ENCODE data around the gene TP63. TPM values are rescaled to one million over a fixed set of nuclear protein-coding genes. Genes with fewer than 3 reads are reported as not detected.

The TP63 gene
- polyA plus RNA-seq, 1 experiment: not detected

DNA sequence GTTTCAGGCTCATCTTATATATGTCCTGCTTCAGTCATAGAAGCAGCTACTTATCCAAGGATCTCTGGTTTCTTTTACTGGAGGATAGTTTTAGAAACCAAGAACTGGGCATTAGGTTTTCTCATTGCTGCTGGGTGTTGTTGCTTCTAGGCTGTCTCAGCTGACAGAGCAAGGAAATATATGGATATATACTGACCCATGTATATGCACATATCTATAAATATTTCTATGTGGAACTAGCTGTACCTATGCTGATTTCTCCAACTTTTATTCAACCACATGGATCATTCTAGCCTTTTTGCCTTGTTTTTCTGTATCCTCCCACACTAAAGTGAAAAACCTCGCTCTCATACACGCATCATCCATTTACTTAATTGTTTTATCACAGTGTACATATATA is 64.2 kb downstream of the TP63 start:
- Histone ChIP-seq H3K27ac (ENCODE audit: low read depth, low read length) (no peak overlapping the region), H3K4me3 (ENCODE audit: low read depth, low read length) (no peak overlapping the region), H3K9me3 (ENCODE audit: control insufficient read depth, insufficient read depth, low read length) (no peaks in the 10 kb centered on the region), H3K27me3 (ENCODE audit: control insufficient read depth, insufficient read depth, low read length) (no peaks in the 10 kb centered on the region)
- POLR2A ChIA-PET: no interaction called here
- TF ChIP-seq, protein P1, sequence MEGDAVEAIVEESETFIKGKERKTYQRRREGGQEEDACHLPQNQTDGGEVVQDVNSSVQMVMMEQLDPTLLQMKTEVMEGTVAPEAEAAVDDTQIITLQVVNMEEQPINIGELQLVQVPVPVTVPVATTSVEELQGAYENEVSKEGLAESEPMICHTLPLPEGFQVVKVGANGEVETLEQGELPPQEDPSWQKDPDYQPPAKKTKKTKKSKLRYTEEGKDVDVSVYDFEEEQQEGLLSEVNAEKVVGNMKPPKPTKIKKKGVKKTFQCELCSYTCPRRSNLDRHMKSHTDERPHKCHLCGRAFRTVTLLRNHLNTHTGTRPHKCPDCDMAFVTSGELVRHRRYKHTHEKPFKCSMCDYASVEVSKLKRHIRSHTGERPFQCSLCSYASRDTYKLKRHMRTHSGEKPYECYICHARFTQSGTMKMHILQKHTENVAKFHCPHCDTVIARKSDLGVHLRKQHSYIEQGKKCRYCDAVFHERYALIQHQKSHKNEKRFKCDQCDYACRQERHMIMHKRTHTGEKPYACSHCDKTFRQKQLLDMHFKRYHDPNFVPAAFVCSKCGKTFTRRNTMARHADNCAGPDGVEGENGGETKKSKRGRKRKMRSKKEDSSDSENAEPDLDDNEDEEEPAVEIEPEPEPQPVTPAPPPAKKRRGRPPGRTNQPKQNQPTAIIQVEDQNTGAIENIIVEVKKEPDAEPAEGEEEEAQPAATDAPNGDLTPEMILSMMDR (IDR thresholded peaks at IDR 0.05; ENCODE audit: low read depth, low read length): no peak
- CTCF ChIA-PET: no interaction called here
- no peak for DNase-seq (ENCODE audit: low read depth, low spot score)

DNA sequence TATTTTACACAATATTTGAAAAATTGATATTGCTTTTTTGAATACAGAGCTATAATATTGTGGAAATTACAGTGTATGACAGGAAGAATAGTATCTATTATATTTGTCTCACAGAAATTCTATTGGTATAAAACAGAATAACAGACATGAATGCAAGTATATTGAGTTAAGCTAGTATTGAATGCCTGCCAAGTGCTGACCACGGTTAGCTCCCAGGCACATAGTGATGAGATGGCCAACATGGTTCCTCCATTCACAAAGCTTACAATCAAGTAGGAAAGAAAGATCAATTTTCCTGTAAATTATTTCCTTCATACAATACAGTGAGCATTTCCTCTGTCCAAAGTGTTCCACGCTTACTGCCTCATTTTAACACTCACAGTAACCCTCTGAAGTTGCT is 67.6 kb downstream of the TP63 start:
- CTCF ChIA-PET: interaction anchor here (0.5 kb wide), 1 partner anchor 9 kb away, joined by 3 read pairs; no protein-coding TSS in a partner anchor
- H3K9me3 ChIP-seq (ENCODE audit: control insufficient read depth, insufficient read depth, low read length): no peaks in the 10 kb centered on the region
- H3K27me3 ChIP-seq (ENCODE audit: control insufficient read depth, insufficient read depth, low read length): no peaks in the 10 kb centered on the region
- POLR2A ChIA-PET: no interaction called here
- TF ChIP-seq, protein P1 (IDR thresholded peaks at IDR 0.05; ENCODE audit: low read depth, low read length): no peak
- no peak overlapping the region for H3K4me3 ChIP-seq (ENCODE audit: low read depth, low read length)
- H3K27ac ChIP-seq (ENCODE audit: low read depth, low read length): no peak overlapping the region
- DNase-seq (ENCODE audit: low read depth, low spot score): no peak

DNA sequence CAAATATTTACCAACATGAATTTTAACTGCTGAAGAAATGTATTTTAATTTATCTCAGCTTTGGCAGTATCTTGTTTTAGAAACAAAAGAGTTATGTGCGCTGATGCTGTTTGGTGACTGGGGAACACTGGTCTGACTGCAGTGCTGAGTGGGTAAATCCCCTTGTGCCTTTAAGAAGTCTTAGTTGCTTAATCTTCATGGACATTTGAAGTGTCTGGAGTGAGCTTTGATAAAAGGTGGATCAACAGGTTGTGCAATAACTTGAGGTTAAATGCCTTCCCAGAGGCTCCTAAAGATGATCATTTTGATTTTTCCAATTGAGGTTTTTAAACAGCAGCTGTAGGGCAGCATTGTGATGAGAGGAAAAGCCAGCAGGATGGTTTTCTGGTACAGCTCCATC is 68.7 kb downstream of the TP63 start:
- DNase-seq (ENCODE audit: low read depth, low spot score): no peak
- H3K9me3 ChIP-seq (ENCODE audit: control insufficient read depth, insufficient read depth, low read length): no peaks in the 10 kb centered on the region
- H3K27me3 ChIP-seq (ENCODE audit: control insufficient read depth, insufficient read depth, low read length): no peaks in the 10 kb centered on the region
- ChIA-PET CTCF (interaction anchor here (0.8 to 1.0 kb wide), 2 partner anchors 14 to 48 kb away, joined by 3 to 4 read pairs; no protein-coding TSS in a partner anchor), POLR2A (no interaction called here)
- H3K4me3 ChIP-seq (ENCODE audit: low read depth, low read length): no peak overlapping the region
- TF ChIP-seq, protein P1 (IDR thresholded peaks at IDR 0.05; ENCODE audit: low read depth, low read length): no peak
- H3K27ac ChIP-seq (ENCODE audit: low read depth, low read length): no peak overlapping the region

DNA sequence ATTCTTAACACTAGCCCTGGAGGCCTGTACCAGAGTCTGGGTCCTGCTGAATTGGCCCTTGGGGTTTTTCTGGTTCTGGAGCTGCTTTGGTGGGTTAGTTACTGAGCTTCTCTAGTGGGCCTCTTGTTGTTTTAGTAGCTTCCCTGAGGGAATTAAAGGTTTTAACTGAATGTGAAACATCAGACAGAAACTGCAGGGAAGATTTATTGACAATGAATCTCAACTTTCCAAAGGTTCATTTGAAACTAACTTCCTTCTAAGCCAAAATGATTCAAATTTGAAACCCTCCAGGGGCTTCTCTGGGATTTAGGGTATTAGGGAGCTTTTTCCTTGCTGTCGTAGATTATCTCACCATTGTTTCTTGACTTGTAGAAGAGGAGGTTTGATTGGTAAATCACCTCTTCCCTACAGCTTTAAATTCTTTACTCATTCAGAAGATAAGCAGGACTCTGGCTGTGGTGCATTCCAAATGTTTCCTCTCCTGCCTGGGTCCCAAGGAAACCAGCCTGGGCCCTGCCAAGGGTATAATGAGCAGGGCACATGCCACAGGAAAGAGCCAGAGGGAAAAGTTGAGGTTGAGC is 71.0 kb downstream of the TP63 start:
- H3K4me3 ChIP-seq (ENCODE audit: low read depth, low read length): no peak overlapping the region
- no peak overlapping the region for H3K27ac ChIP-seq (ENCODE audit: low read depth, low read length)
- no peak for DNase-seq (ENCODE audit: low read depth, low spot score)
- POLR2A ChIA-PET: no interaction called here
- TF ChIP-seq, protein P1 (IDR thresholded peaks at IDR 0.05; ENCODE audit: low read depth, low read length): no peak
- no peaks in the 10 kb centered on the region for H3K9me3 ChIP-seq (ENCODE audit: control insufficient read depth, insufficient read depth, low read length)
- CTCF ChIA-PET: interaction anchor here (1.3 kb wide), 1 partner anchor 247 kb away, joined by 3 read pairs; no protein-coding TSS in a partner anchor
- H3K27me3 ChIP-seq (ENCODE audit: control insufficient read depth, insufficient read depth, low read length): no peaks in the 10 kb centered on the region

DNA sequence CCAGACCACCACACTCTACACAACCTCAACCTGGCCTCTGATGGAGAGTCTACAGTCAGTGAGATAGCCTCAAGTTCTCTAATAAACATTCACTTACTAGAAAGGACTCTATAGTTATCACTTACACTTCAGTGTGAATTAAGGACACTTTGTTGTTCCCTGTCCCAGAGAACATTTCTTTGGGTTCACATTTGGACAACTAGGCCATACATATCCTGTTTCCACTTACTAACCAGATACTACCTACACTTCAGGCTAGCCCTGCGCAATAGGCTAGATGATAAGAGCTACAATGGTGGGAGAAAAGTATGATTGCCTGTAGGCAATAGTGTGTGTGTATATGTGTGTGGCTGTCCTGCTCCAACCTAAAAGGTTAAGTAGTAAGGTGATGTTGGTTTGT is 72.7 kb downstream of the TP63 start:
- CTCF ChIA-PET: no interaction called here
- TF ChIP-seq, protein P1 (IDR thresholded peaks at IDR 0.05; ENCODE audit: low read depth, low read length): no peak

More for the DNA sequence above, 72.7 kb downstream of the TP63 start:
- POLR2A ChIA-PET: no interaction called here
- Histone ChIP-seq H3K4me3 (ENCODE audit: low read depth, low read length) (no peak overlapping the region), H3K27ac (ENCODE audit: low read depth, low read length) (no peak overlapping the region), H3K27me3 (ENCODE audit: control insufficient read depth, insufficient read depth, low read length) (no peaks in the 10 kb centered on the region), H3K9me3 (ENCODE audit: control insufficient read depth, insufficient read depth, low read length) (no peaks in the 10 kb centered on the region)
- no peak for DNase-seq (ENCODE audit: low read depth, low spot score)

All from AG04450 (cell line).